HL-60 (cell line): Measurements from ENCODE around the gene KCNJ12.

ENCODE experiments used
- DNase-seq, 2 experiments: peaks; one replicate each; pipeline ENCODE4 v3.0.0-alpha.2; 2010 to 2020; ENCODE audit warnings: low read depth in 1 of 2, low spot score in 1 of 2
- H3K27ac ChIP-seq: fragments of 250-450 bp; sonication (Bioruptor Pico); replicated peaks from 2 replicates; pipeline ENCODE4 v1.5.1; 2020; ENCODE audit warnings: mild to moderate bottlenecking, moderate library complexity
- H3K27me3 ChIP-seq: fragments of 250-450 bp; sonication (Bioruptor Pico); 2 replicates; pipeline ENCODE4 v1.5.1; 2021; ENCODE audit warnings: mild to moderate bottlenecking, moderate library complexity; ENCODE audit not compliant: insufficient read depth, poor library complexity, severe bottlenecking
- H3K4me3 ChIP-seq: replicated peaks from 2 replicates; pipeline ENCODE4 v1.5.1; 2011; ENCODE audit warnings: mild to moderate bottlenecking, control low read depth, low read length; ENCODE audit not compliant: insufficient read depth
- GABPA ChIP-seq: IDR thresholded peaks from 2 replicates; pipeline ENCODE4 v1.6.1; 2012; ENCODE audit warnings: low read depth
- POLR2AphosphoS5 ChIP-seq: IDR thresholded peaks from 2 replicates; pipeline ENCODE4 v1.6.1; 2012; ENCODE audit warnings: low read depth
- SPI1 ChIP-seq: IDR thresholded peaks from 2 replicates; pipeline ENCODE4 v1.6.1; 2012; ENCODE audit warnings: low read depth, mild to moderate bottlenecking, borderline replicate concordance
- TF ChIP-seq, protein P1 (sequence below): IDR thresholded peaks from one replicate; pipeline ENCODE4 v1.5.1; 2011; ENCODE audit warnings: low read length, control low read depth, inconsistent platforms; ENCODE audit not compliant: insufficient read depth
- TF ChIP-seq, protein P2 (sequence below): IDR thresholded peaks from 2 replicates; pipeline ENCODE4 v1.6.1; 2012; ENCODE audit warnings: low read depth; ENCODE audit not compliant: insufficient replicate concordance

Gene KCNJ12

DNA sequence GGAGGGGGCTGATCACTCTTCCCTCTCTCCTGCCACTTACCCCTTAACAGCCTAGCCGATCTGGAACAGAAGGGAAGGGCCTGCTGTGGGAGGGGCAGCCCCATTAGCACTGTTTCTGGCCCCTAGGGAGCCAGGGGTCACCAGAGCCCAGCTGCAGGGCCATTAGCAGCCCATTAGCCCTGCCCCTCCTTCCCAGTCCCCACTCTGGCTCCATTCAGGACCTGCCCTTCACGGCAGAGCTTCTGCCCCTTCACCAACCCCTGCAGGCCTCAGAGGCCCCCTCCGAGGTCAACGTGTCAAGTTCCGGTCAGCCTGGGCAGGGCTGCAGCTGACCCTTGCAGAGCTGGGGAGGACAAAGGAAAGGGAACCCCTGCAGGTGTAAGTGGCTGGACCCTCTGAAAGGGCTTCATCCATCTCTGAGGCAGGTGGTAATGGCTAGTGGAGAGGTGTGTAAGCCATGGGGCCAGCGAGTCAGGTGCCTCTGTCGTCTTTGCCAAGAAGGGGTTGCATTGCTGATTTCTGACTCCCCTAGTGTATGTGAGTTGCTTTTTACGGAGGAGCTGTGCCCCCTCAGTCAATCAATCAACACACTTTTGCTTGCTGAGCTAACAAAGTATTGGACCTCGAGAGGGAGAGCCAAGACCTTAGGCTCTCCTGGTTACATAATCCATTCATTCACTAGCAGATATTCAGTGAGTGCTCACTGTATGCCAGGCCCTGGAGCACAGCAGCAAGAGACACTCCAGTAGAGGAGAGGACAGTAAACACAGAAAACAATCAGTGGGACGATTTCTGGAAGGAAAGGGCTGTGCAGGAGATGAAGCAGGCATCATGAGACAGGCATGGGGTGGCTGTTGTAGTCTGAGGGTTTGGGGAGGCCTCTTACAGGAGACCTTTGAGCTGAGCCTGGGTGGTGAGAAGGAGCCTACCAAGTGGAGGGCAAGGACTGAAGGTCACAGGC is 18.2 kb upstream of the KCNJ12 start:
- no peak for DNase-seq
- Histone ChIP-seq H3K4me3 (no peak overlapping the region), H3K27me3 (no peaks in the 10 kb centered on the region), H3K27ac (no peak overlapping the region)
- TF ChIP-seq, protein P1, sequence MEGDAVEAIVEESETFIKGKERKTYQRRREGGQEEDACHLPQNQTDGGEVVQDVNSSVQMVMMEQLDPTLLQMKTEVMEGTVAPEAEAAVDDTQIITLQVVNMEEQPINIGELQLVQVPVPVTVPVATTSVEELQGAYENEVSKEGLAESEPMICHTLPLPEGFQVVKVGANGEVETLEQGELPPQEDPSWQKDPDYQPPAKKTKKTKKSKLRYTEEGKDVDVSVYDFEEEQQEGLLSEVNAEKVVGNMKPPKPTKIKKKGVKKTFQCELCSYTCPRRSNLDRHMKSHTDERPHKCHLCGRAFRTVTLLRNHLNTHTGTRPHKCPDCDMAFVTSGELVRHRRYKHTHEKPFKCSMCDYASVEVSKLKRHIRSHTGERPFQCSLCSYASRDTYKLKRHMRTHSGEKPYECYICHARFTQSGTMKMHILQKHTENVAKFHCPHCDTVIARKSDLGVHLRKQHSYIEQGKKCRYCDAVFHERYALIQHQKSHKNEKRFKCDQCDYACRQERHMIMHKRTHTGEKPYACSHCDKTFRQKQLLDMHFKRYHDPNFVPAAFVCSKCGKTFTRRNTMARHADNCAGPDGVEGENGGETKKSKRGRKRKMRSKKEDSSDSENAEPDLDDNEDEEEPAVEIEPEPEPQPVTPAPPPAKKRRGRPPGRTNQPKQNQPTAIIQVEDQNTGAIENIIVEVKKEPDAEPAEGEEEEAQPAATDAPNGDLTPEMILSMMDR, result no peak
- TF ChIP-seq, protein P2, sequence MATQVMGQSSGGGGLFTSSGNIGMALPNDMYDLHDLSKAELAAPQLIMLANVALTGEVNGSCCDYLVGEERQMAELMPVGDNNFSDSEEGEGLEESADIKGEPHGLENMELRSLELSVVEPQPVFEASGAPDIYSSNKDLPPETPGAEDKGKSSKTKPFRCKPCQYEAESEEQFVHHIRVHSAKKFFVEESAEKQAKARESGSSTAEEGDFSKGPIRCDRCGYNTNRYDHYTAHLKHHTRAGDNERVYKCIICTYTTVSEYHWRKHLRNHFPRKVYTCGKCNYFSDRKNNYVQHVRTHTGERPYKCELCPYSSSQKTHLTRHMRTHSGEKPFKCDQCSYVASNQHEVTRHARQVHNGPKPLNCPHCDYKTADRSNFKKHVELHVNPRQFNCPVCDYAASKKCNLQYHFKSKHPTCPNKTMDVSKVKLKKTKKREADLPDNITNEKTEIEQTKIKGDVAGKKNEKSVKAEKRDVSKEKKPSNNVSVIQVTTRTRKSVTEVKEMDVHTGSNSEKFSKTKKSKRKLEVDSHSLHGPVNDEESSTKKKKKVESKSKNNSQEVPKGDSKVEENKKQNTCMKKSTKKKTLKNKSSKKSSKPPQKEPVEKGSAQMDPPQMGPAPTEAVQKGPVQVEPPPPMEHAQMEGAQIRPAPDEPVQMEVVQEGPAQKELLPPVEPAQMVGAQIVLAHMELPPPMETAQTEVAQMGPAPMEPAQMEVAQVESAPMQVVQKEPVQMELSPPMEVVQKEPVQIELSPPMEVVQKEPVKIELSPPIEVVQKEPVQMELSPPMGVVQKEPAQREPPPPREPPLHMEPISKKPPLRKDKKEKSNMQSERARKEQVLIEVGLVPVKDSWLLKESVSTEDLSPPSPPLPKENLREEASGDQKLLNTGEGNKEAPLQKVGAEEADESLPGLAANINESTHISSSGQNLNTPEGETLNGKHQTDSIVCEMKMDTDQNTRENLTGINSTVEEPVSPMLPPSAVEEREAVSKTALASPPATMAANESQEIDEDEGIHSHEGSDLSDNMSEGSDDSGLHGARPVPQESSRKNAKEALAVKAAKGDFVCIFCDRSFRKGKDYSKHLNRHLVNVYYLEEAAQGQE, result no peak

DNA sequence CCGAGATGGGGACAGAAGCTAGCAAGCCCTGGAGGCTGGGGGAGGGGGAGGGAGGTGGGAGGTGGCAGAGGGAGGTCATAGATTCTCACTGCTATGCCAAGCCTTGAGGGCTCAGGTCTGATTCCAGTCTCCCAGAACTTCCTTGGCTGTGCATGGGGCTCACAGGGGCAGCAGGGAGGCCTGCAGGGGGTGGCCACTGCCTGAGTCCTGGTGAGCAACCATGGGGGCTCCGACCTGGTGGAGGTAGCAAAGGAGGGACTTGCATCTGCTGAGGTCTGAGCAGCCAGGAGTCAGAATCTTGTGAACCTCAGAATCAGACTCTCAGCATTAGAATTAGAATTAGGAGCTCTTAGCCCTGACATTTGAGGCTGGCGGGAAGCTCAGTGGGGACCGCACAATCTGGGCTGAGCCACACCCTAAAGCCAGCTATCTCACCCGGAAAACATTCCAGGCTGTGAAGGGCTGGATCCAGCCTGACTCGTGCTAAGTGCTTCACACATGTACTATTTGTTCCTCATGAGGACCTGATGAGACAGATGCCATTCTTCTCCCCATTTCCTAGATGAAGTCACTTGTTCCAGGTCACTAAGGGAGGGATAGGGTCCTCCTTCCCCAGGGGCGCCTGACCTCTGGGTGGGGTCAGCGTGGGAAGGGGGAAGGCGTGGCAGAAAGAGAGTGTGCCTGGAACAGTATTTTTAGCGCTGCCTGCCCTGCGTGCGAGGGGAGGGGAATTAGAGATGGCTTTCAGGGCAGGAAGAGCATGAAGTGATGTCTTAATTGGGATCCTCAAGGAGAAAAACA is 17.3 kb upstream of the KCNJ12 start:
- Histone ChIP-seq H3K27me3 (no peaks in the 10 kb centered on the region), H3K4me3 (no peak overlapping the region), H3K27ac (no peak overlapping the region)
- no peak for TF ChIP-seq GABPA
- no peak for TF ChIP-seq POLR2AphosphoS5
- TF ChIP-seq, protein P2, result no peak
- no peak for TF ChIP-seq SPI1
- TF ChIP-seq, protein P1, result no peak
- DNase-seq, result no peak

DNA sequence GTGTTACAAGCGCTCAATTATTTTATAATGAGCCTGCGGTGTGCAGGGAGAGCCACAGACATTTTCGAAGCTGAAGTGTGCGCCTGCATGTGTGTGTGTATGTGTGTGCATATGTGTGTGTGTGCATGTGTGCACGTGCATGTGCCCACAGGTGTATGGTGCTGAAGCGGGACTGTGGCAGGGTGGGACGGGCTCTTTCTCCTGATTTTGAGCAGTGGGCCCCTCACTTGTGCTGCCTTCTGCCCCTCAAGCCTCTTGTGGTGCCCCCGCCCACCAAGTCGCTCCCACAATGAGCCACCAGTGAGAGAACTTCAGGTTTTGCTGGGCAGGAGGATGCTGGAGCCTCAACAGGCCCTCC is 16.7 kb upstream of the KCNJ12 start:
- TF ChIP-seq POLR2AphosphoS5, result no peak
- TF ChIP-seq, protein P2, result no peak
- TF ChIP-seq, protein P1, result no peak
- TF ChIP-seq SPI1, result no peak
- TF ChIP-seq GABPA, result no peak
- Histone ChIP-seq H3K27me3 (no peaks in the 10 kb centered on the region), H3K27ac (no peak overlapping the region), H3K4me3 (no peak overlapping the region)
- no peak for DNase-seq
